Stomach (tissue), 4 donors: ENCODE measurements around the gene POLE.

Experiments used
- CTCF ChIP-seq, 7 experiments: fragments of 450-650 bp in 4 of 7; fragments of 200-600 bp in 3 of 7; sonication (generic) in 3 of 7; IDR thresholded peaks; one replicate each; pipeline ENCODE4 v1.5.1; 2016 to 2019; ENCODE audit warnings: antibody characterized with exemption in 7 of 7, control low read depth in 2 of 7, mild to moderate bottlenecking in 1 of 7
- EP300 ChIP-seq: sonication (generic); formaldehyde crosslinking; IDR thresholded peaks from one replicate; pipeline ENCODE4 v1.6.1; 2017; ENCODE audit warnings: antibody characterized with exemption
- POLR2A ChIP-seq, 4 donors: fragments of 450-650 bp; IDR thresholded peaks; one replicate each; pipeline ENCODE4 v1.6.1; 2016; ENCODE audit warnings: antibody characterized with exemption in 4 of 4, control low read depth in 2 of 4, mild to moderate bottlenecking in 1 of 4, moderate library complexity in 1 of 4
- POLR2AphosphoS5 ChIP-seq, 3 donors: sonication (generic); formaldehyde crosslinking; IDR thresholded peaks; one replicate each; pipeline ENCODE4 v1.6.1; 2016; ENCODE audit warnings: antibody characterized with exemption in 3 of 3

- TF ChIP-seq CTCF (IDR thresholded peaks at IDR 0.05) = no peak
- TF ChIP-seq POLR2A (IDR thresholded peaks at IDR 0.05) = no peak
- TF ChIP-seq POLR2AphosphoS5 (IDR thresholded peaks at IDR 0.05) = no peak
- TF ChIP-seq EP300 = no peak
Measured at GRCh38 chr12:132641811-132642650, 45.1 kb downstream of the POLE start.
